Subcutaneous abdominal adipose tissue (tissue), 5 donors: ENCODE results near the gene SHISA8.
"Not testable (repeated sequence)": the region's sequence is repeated elsewhere in the genome, so short reads cannot be mapped to it uniquely, and the experiment has no call there.

Experiments used
- H3K27ac ChIP-seq: one replicate; pipeline ENCODE4 v1.7.0; 2013; ENCODE audit warnings: low read depth, mild to moderate bottlenecking, inconsistent platforms, low read length, moderate library complexity
- H3K27me3 ChIP-seq, 5 donors: one replicate each; pipeline ENCODE4 v1.7.0; 2013; ENCODE audit warnings: low read length in 5 of 5, inconsistent platforms in 1 of 5; ENCODE audit not compliant: control insufficient read depth in 5 of 5, insufficient read depth in 4 of 5
- H3K36me3 ChIP-seq, 5 donors: one replicate each; pipeline ENCODE4 v1.7.0; 2013; ENCODE audit warnings: low read length in 5 of 5; ENCODE audit not compliant: control insufficient read depth in 5 of 5, insufficient read depth in 5 of 5
- H3K4me1 ChIP-seq, 5 donors: one replicate each; pipeline ENCODE4 v1.7.0; 2013; ENCODE audit warnings: low read length in 5 of 5, mild to moderate bottlenecking in 3 of 5, moderate library complexity in 1 of 5; ENCODE audit not compliant: control insufficient read depth in 5 of 5, insufficient read depth in 5 of 5
- H3K4me3 ChIP-seq, 5 donors: one replicate each; pipeline ENCODE4 v1.7.0; 2013; ENCODE audit warnings: low read length in 5 of 5, low read depth in 1 of 5
- H3K9ac ChIP-seq, 5 donors: one replicate each; pipeline ENCODE4 v1.7.0; 2013; ENCODE audit warnings: low read length in 5 of 5, mild to moderate bottlenecking in 4 of 5, moderate library complexity in 3 of 5
- H3K9me3 ChIP-seq, 5 donors: one replicate each; pipeline ENCODE4 v1.7.0; 2013; ENCODE audit warnings: low read length in 5 of 5; ENCODE audit not compliant: control insufficient read depth in 5 of 5
- donor health status: healthy.
- donor health status: healthy.
- donor health status: healthy.
- donor health status: healthy.
- donor health status: healthy.

SHISA8 gene

DNA sequence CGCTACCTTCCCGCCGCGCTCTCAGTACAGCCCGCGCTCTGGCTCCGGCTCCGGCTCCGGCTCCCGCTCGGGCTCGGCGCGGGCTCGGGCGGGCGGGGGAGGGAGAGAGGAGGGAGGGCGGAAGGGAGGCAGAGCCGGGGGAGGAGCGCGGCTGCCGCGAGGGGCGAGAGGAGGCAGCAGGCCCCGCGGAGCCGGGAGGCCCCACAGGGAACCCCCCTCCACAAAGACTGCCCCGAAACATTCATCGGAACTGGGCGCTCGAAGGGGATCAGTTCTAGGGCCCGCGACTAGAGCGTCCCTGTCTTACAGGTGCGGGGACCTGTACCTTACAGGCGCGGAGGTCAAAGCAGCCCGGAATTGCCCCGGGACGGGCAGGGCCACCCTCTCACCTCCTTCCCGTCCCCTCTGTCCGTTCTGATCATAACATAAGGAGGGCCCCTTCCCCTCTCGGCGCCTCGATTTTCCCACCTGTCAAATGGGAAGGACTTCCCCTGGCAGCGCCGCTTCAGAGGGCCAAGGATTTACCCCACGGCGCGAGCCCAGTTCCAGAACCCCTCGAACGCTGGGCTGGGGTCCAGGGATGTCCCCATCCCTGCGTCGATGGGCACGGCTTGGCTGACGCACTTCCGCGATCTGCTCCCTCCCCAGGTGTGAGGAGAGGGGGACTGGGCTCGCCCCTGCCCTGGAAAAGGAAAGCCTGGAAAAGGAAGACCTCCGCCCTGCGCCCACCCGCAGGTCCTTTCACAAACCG, at the start of gene SHISA8:
TSS of gene SHISA8 (minus strand) at position 40 of the 751 bp plus-strand sequence. CDS start 407 bp downstream, outside the sequence.
- no peaks in the 10 kb centered on the region for H3K36me3 ChIP-seq
- H3K4me1 ChIP-seq, result peaks cover 0 to 47% (median 33%) of the 10 kb centered on the region in 5 donors
- H3K27ac ChIP-seq, result no peak within 1 kb of the TSS
- no peaks in the 10 kb centered on the region for H3K9me3 ChIP-seq
- H3K9ac ChIP-seq, result no peak within 1 kb of the TSS
- peaks cover 40 to 68% (median 59%) of the 10 kb centered on the region in 5 donors for H3K27me3 ChIP-seq
- peak within 1 kb of the TSS in 2 of 5 donors; percentile 44 to 50 for H3K4me3 ChIP-seq

- Histone ChIP-seq H3K9me3 (no peaks in the 10 kb centered on the region), H3K9ac (no peak overlapping the region), H3K27me3 (peaks cover 0 to 4% (median 0%) of the 10 kb centered on the region in 5 donors), H3K4me3 (no peak overlapping the region), H3K4me1 (peaks cover 0 to 16% (median 14%) of the 10 kb centered on the region in 5 donors), H3K27ac (no peak overlapping the region), H3K36me3 (no peaks in the 10 kb centered on the region)
Observed at GRCh38 chr22:41964112-41964491, 49.2 kb upstream of the SHISA8 start.

DNA sequence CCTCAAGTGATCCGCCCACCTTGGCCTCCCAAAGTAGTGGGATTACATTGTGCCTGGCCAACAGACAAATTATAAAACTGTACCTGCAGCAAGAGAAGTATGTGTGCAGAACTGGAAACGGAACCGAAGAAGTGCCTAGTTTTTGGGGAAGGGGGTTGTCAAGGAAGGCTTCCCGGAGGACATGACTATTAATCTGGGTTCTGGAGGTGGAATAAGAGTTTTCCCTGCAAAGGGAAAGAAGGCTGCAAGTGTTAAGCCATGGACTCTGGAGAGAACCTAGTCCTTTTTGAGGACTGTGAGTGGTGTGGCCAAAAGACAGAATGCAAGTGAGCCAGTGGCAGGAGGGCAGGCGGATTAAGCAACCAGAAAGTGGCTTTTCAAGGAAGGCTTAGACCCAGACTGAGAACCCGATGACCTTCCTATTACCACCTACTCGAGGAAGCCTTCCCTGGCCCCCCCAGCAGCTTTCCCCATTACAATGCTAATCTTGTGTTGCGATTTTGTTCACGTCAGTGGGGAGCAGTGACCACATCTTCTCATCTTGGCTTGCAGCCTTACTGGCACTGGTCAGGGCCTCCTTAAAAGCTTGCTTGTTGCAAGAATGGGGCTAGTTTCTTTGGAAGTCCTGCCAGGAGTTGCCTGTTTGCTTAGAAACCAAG, 48.7 kb upstream of the SHISA8 start:
- Histone ChIP-seq H3K27me3 (peaks cover 0 to 2% (median 0%) of the 10 kb centered on the region in 5 donors), H3K36me3 (no peaks in the 10 kb centered on the region), H3K9ac (no peak overlapping the region), H3K4me3 (no peak overlapping the region), H3K27ac (no peak overlapping the region), H3K9me3 (no peaks in the 10 kb centered on the region), H3K4me1 (peaks cover 0 to 16% (median 14%) of the 10 kb centered on the region in 5 donors)

DNA sequence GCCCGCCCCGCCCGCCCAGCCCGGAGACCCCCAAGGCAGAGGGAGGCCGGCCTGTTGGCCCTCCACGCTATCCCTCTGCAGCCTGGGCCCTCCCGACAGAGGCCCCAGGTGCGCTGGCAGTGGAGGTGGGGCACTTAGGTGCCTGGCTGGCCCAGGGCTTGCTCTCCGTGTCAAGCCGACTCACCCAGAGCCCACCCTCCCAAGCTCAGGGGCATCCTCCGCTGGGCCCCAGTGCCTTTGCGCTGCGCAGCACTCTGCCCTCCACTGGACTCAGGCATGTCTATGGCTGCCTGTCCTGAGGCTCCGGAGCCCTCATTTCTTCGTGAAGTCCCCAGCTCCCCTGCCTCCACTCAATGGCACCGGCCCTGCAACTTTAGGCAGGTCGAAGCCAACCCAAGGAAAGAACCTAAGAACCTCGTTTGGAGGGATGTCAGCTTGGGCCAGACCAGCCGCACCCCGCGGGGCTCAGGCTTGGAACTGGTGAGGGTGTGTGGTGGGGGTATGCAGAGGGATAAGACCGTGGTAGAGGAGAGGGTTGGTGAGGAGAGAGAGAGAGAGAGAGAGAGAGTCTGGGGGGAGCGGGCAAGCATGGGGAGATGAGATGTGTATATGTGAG, 43.2 kb upstream of the SHISA8 start:
- Histone ChIP-seq H3K9ac (no peak overlapping the region), H3K9me3 (no peaks in the 10 kb centered on the region), H3K4me3 (peak overlapping the region in 1 of 5 donors; percentile 18), H3K36me3 (no peaks in the 10 kb centered on the region), H3K27me3 (peaks cover 0 to under 1% (median 0%) of the 10 kb centered on the region in 5 donors), H3K27ac (no peak overlapping the region), H3K4me1 (peaks cover 0 to 14% (median 7%) of the 10 kb centered on the region in 5 donors)

- H3K9me3 ChIP-seq, result no peaks in the 10 kb centered on the region
- peaks cover 0 to 4% (median 3%) of the 10 kb centered on the region in 5 donors for H3K4me1 ChIP-seq
- H3K27ac ChIP-seq, result no peak overlapping the region
- H3K36me3 ChIP-seq, result no peaks in the 10 kb centered on the region
- H3K27me3 ChIP-seq, result peaks cover 3 to 13% (median 5%) of the 10 kb centered on the region in 5 donors
- H3K9ac ChIP-seq, result no peak overlapping the region
- H3K4me3 ChIP-seq, result no peak overlapping the region
Observed at GRCh38 chr22:41952713-41953112, 37.8 kb upstream of the SHISA8 start.

GRCh38 chr22:41951898-41952474, 37.1 kb upstream of the SHISA8 start, which contains the start of gene SMIM45:
Gene SMIM45 (plus strand): TSS chr22:41952150.
- Histone ChIP-seq H3K4me3 (no peak within 1 kb of the TSS), H3K27me3 (peaks cover 3 to 13% (median 5%) of the 10 kb centered on the region in 5 donors), H3K27ac (no peak within 1 kb of the TSS), H3K9me3 (no peaks in the 10 kb centered on the region), H3K36me3 (no peaks in the 10 kb centered on the region), H3K4me1 (peaks cover 0 to 5% (median 4%) of the 10 kb centered on the region in 5 donors), H3K9ac (no peak within 1 kb of the TSS)

- Histone ChIP-seq H3K27ac (no peak overlapping the region), H3K9ac (no peak overlapping the region), H3K4me3 (no peak overlapping the region), H3K4me1 (peaks cover 0 to 20% (median 15%) of the 10 kb centered on the region in 5 donors), H3K9me3 (no peaks in the 10 kb centered on the region), H3K27me3 (peaks cover 3 to 16% (median 8%) of the 10 kb centered on the region in 5 donors), H3K36me3 (no peaks in the 10 kb centered on the region)
Observed at GRCh38 chr22:41949297-41949965, 34.6 kb upstream of the SHISA8 start.

GRCh38 chr22:41948928-41949296, 34.0 kb upstream of the SHISA8 start:
- not testable (repeated sequence) for H3K36me3 ChIP-seq, H3K9me3 ChIP-seq, H3K27ac ChIP-seq, H3K9ac ChIP-seq, H3K4me3 ChIP-seq
- peaks cover 0 to 20% (median 15%) of the 10 kb centered on the region in 5 donors for H3K4me1 ChIP-seq
- H3K27me3 ChIP-seq, result peaks cover 3 to 16% (median 8%) of the 10 kb centered on the region in 5 donors

DNA sequence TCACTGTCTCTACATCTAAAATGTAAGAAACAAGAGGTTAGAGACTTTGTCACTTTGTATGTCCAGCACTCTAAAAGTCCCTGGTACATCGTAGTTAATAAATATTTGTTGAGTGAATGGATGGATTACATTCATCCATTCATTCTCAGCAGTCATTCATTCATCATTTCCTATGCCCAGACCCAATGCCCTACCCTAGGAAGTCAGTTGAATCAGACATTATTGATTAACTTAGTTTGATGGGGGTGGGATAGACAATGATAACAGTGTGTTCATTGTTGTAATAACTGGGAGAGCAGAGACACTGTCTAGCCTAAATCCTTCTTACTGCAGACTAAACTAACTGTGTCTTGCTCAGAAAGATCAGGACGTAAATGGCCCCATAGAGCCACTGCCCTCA, 33.3 kb upstream of the SHISA8 start:
- no peaks in the 10 kb centered on the region for H3K36me3 ChIP-seq
- no peak overlapping the region for H3K9ac ChIP-seq
- no peak overlapping the region for H3K27ac ChIP-seq
- H3K4me1 ChIP-seq, result peaks cover 0 to 20% (median 15%) of the 10 kb centered on the region in 5 donors
- no peaks in the 10 kb centered on the region for H3K9me3 ChIP-seq
- H3K27me3 ChIP-seq, result peaks cover 3 to 16% (median 8%) of the 10 kb centered on the region in 5 donors
- no peak overlapping the region for H3K4me3 ChIP-seq
